ENCODE data around the gene ASPHD2. TPM values are rescaled to one million over a fixed set of nuclear protein-coding genes. Genes with fewer than 3 reads are reported as not detected.

ASPHD2 gene
- total RNA-seq, 1 donor from 2014 or later, result 4.9 TPM

- no peak for DNase-seq (ENCODE audit: low read depth, low spot score)
- Mint-ChIP-seq H3K4me1 (peaks cover 67% of the 10 kb centered on the region), H3K36me3 (ENCODE audit: low read depth) (peaks cover 2% of the 10 kb centered on the region), H3K9me3 (no peaks in the 10 kb centered on the region), H3K27me3 (ENCODE audit: low read depth) (no peaks in the 10 kb centered on the region), H3K27ac (ENCODE audit: unreplicated experiment) (no peak overlapping the region), H3K4me3 (peak overlapping the region; percentile 99)
- TF ChIP-seq CTCF (conservative IDR thresholded peaks at IDR 0.05), result no peak
Measured at GRCh38 chr22:26482161-26482560, 53.1 kb downstream of the ASPHD2 start.

GRCh38 chr22:26483043-26483438 lies 54.0 kb downstream of the ASPHD2 start:
- Mint-ChIP-seq H3K4me3 (peak overlapping the region; percentile 99), H3K9me3 (no peaks in the 10 kb centered on the region), H3K4me1 (peaks cover 58% of the 10 kb centered on the region)

GRCh38 chr22:26483439-26484359 lies 54.6 kb downstream of the ASPHD2 start, which contains the start of the genes HPS4 and SRRD:
TSS of gene HPS4 (minus strand) at chr22:26483783. CDS start at chr22:26481762, 2,021 bp downstream.
TSS of gene SRRD (plus strand) at chr22:26483877. CDS start at chr22:26483891, 14 bp downstream.
- peak within 1 kb of the TSS; percentile 98 for H3K27ac Mint-ChIP-seq (ENCODE audit: unreplicated experiment)
- H3K36me3 Mint-ChIP-seq (ENCODE audit: low read depth), result peaks cover 2% of the 10 kb centered on the region
- H3K9me3 Mint-ChIP-seq, result no peaks in the 10 kb centered on the region
- no peaks in the 10 kb centered on the region for H3K27me3 Mint-ChIP-seq (ENCODE audit: low read depth)
- H3K4me3 Mint-ChIP-seq, result peak within 1 kb of the TSS; percentile 99
- peak; percentile 81 for DNase-seq (ENCODE audit: low read depth, low spot score)
- H3K4me1 Mint-ChIP-seq, result peaks cover 58% of the 10 kb centered on the region
- no peak for TF ChIP-seq CTCF (conservative IDR thresholded peaks at IDR 0.05)

More at GRCh38 chr22:26483043-26483438, 54.0 kb downstream of the ASPHD2 start:
- H3K27me3 Mint-ChIP-seq (ENCODE audit: low read depth), result no peaks in the 10 kb centered on the region
- no peak for DNase-seq (ENCODE audit: low read depth, low spot score)
- peaks cover 2% of the 10 kb centered on the region for H3K36me3 Mint-ChIP-seq (ENCODE audit: low read depth)
- peak overlapping the region; percentile 98 for H3K27ac Mint-ChIP-seq (ENCODE audit: unreplicated experiment)
- TF ChIP-seq CTCF (conservative IDR thresholded peaks at IDR 0.05), result no peak

- no peak for TF ChIP-seq CTCF (conservative IDR thresholded peaks at IDR 0.05)
- Mint-ChIP-seq H3K4me3 (peak overlapping the region; percentile 99), H3K36me3 (ENCODE audit: low read depth) (peaks cover 2% of the 10 kb centered on the region), H3K27ac (ENCODE audit: unreplicated experiment) (no peak overlapping the region), H3K4me1 (peaks cover 60% of the 10 kb centered on the region), H3K9me3 (no peaks in the 10 kb centered on the region), H3K27me3 (ENCODE audit: low read depth) (no peaks in the 10 kb centered on the region)
- no peak for DNase-seq (ENCODE audit: low read depth, low spot score)
Measured at GRCh38 chr22:26484360-26484706, 55.3 kb downstream of the ASPHD2 start.

GRCh38 chr22:26485013-26485412 lies 56.0 kb downstream of the ASPHD2 start:
- Mint-ChIP-seq H3K27me3 (ENCODE audit: low read depth) (no peaks in the 10 kb centered on the region), H3K27ac (ENCODE audit: unreplicated experiment) (no peak overlapping the region), H3K4me1 (peaks cover 60% of the 10 kb centered on the region), H3K36me3 (ENCODE audit: low read depth) (peaks cover 2% of the 10 kb centered on the region), H3K4me3 (peak overlapping the region; percentile 99), H3K9me3 (no peaks in the 10 kb centered on the region)
- no peak for TF ChIP-seq CTCF (conservative IDR thresholded peaks at IDR 0.05)
- no peak for DNase-seq (ENCODE audit: low read depth, low spot score)
